Measurements from ENCODE around the gene NDOR1. TPM values are rescaled to one million over a fixed set of nuclear protein-coding genes. Genes with fewer than 3 reads are reported as not detected.

The NDOR1 gene
- total RNA-seq, 4 donors from 2014 or later = 5.3 to 11.2 (median 7.7) TPM

GRCh38 chr9:137222190-137223077 is 16.9 kb downstream of the NDOR1 start, which contains the start of gene RNF208:
Gene RNF208, minus strand, starts transcription at chr9:137222240. Its CDS starts 1,028 bp downstream, at chr9:137221212.
- DNase-seq = no peak
- Histone ChIP-seq H3K36me3 (no peaks in the 10 kb centered on the region), H3K27me3 (peaks cover 0 to 6% (median 0%) of the 10 kb centered on the region in 4 donors), H3K9me3 (no peaks in the 10 kb centered on the region), H3K4me3 (peak within 1 kb of the TSS; percentile 47 to 89 (median 66)), H3K4me1 (peaks cover 43 to 90% (median 49%) of the 10 kb centered on the region in 3 donors), H3K27ac (peak within 1 kb of the TSS; percentile 92 to 97 (median 96))
- intact Hi-C loops (cut with DNase I) = no loop called here
- TF ChIP-seq CTCF (IDR thresholded peaks at IDR 0.05) (no peak), POLR2A (IDR thresholded peaks at IDR 0.05) (no peak)
- WGBS, 2 donors = 2% methylated on average over 9 of the region's 88 CpGs; no CpG with 5 or more reads in 1 of the 2 donors

- Histone ChIP-seq H3K4me3 (peak overlapping the region; percentile 47 to 89 (median 66)), H3K36me3 (no peaks in the 10 kb centered on the region), H3K27me3 (peaks cover 0 to 13% (median 0%) of the 10 kb centered on the region in 4 donors), H3K27ac (peak overlapping the region; percentile 92 to 97 (median 96)), H3K9me3 (no peaks in the 10 kb centered on the region), H3K4me1 (peaks cover 40 to 90% (median 56%) of the 10 kb centered on the region in 3 donors)
- peak in 2 of 6 experiments; percentile 9 to 41 for TF ChIP-seq CTCF (IDR thresholded peaks at IDR 0.05)
- TF ChIP-seq POLR2A (IDR thresholded peaks at IDR 0.05) = peak in 3 of 4 donors; percentile 11 to 54 (median 13)
- 0% methylated on average over 5 of the region's 63 CpGs; no CpG with 5 or more reads in 1 of the 2 donors for WGBS, 2 donors
- DNase-seq = peak; percentile 88
- intact Hi-C loops (cut with DNase I) = no loop called here
These were observed 17.8 kb downstream of the NDOR1 start for GRCh38 chr9:137223078-137223970.

- peak in 2 of 4 donors; percentile 23 to 57 for TF ChIP-seq POLR2A (IDR thresholded peaks at IDR 0.05)
- TF ChIP-seq CTCF (IDR thresholded peaks at IDR 0.05) = no peak
These were observed 19.6 kb downstream of the NDOR1 start, which contains the start of gene CYSRT1 for GRCh38 chr9:137224830-137225694. Gene CYSRT1, plus strand, starts transcription at chr9:137225174. Its CDS starts 448 bp downstream, at chr9:137225622.

GRCh38 chr9:137225699-137226331 is 20.3 kb downstream of the NDOR1 start:
- TF ChIP-seq CTCF (IDR thresholded peaks at IDR 0.05) (no peak), POLR2A (IDR thresholded peaks at IDR 0.05) (no peak)
- H3K4me1 ChIP-seq = peaks cover 38 to 70% (median 48%) of the 10 kb centered on the region in 3 donors
- DNase-seq = no peak
- H3K4me3 ChIP-seq = peak overlapping the region; percentile 32 to 62 (median 53)
- no peaks in the 10 kb centered on the region for H3K9me3 ChIP-seq
- H3K36me3 ChIP-seq = no peaks in the 10 kb centered on the region
- H3K27me3 ChIP-seq = peaks cover 0 to 38% (median 0%) of the 10 kb centered on the region in 4 donors
- H3K27ac ChIP-seq = peak overlapping the region; percentile 92 to 97 (median 96)
- WGBS, 2 donors = 95% methylated on average over 3 of the region's 21 CpGs; no CpG with 5 or more reads in 1 of the 2 donors
- intact Hi-C loops (cut with DNase I) = loop anchor here (5.0 kb wide), 1 partner anchor 109 kb away; no protein-coding TSS in a partner anchor

More at GRCh38 chr9:137224830-137225694, 19.6 kb downstream of the NDOR1 start, which contains the start of gene CYSRT1:
- Histone ChIP-seq H3K4me3 (peak within 1 kb of the TSS; percentile 47 to 89 (median 66)), H3K36me3 (no peaks in the 10 kb centered on the region), H3K9me3 (no peaks in the 10 kb centered on the region), H3K27ac (peak within 1 kb of the TSS; percentile 92 to 97 (median 96)), H3K27me3 (peaks cover 0 to 31% (median 0%) of the 10 kb centered on the region in 4 donors), H3K4me1 (peaks cover 38 to 78% (median 48%) of the 10 kb centered on the region in 3 donors)
- DNase-seq = no peak
- 12 to 26% methylated on average over 5 to 6 of the region's 23 CpGs for WGBS, 2 donors
- intact Hi-C loops (cut with DNase I) = loop anchor here (5.0 kb wide), 1 partner anchor 108 kb away; no protein-coding TSS in a partner anchor
